ENCODE results near the gene POU2F1. TPM values are rescaled to one million over a fixed set of nuclear protein-coding genes. Genes with fewer than 3 reads are reported as not detected.
A peak's percentile ranks its signal among the peaks of the same experiment; 100 is the strongest.

Gene POU2F1
- total RNA-seq, 5 donors from 2014 or later (not counting 1 experiment from before 2014, with no cell fraction given) = 15.1 to 34.5 (median 22.6) TPM

DNA sequence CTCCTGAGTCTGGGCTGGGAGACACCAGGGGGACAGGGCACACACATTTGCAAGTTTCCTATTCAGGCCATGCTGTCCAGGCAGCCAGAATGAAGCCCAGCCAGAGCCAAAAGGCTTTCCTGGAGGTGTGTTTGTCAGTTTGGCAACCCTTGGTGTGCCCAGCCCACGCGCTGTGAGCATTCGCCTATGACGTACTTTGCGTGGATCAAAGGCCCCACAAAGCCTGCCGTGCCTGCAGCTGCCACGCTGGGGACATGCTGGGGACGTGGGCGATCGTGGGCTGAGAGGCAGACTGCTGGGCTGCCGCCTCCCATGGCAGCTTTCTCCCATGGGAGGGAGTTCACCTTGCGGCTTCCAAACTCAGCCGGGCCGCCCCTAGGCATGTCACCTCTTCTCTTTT lies 240.2 kb downstream of the POU2F1 start:
- Mint-ChIP-seq H3K9me3 (no peaks in the 10 kb centered on the region), H3K27me3 (no peaks in the 10 kb centered on the region), H3K27ac (peak overlapping the region; percentile 85 to 91), H3K36me3 (peaks cover 24% of the 10 kb centered on the region), H3K4me3 (peak overlapping the region in 2 of 3 donors; percentile 39 to 64), H3K4me1 (peaks cover 82 to 90% (median 89%) of the 10 kb centered on the region in 3 donors)
- 22% methylated on average over 14 of the region's 14 CpGs for WGBS (ENCODE audit: insufficient coverage)
- Histone ChIP-seq H3K9me3 (no peaks in the 10 kb centered on the region), H3K27me3 (replicated peaks in 1 of 2; ENCODE audit: control insufficient read depth in 2 of 2, extremely low read depth in 1 of 2, insufficient read depth in 2 of 2, low read length in 1 of 2) (no peaks in the 10 kb centered on the region), H3K4me3 (ENCODE audit: control insufficient read depth in 1 of 2, extremely low read depth in 1 of 2, low read length in 1 of 2) (no peak overlapping the region), H3K27ac (ENCODE audit: low read length) (peak overlapping the region; percentile 72), H3K36me3 (ENCODE audit: control insufficient read depth in 2 of 2, extremely low read depth in 1 of 2, insufficient read depth in 1 of 2, low read length in 1 of 2) (peaks cover 11 to 48% of the 10 kb centered on the region in 2 donors), H3K4me1 (ENCODE audit: control insufficient read depth in 1 of 2, extremely low read depth in 1 of 2, insufficient read depth in 2 of 2, low read length in 2 of 2) (peaks cover 63 to 78% of the 10 kb centered on the region in 2 experiments)
- DNase-seq (peak in 33 of 35 experiments; percentile 40 to 85 (median 74)), ATAC-seq (replicated peaks in 1 of 4) (peak; percentile 45 to 82 (median 56))
- ChIA-PET POLR2A (interaction anchor here in 1 of 2 donors (1.0 kb wide), 1 partner anchor 17 kb away, joined by 3 read pairs; no protein-coding TSS in a partner anchor), CTCF (interaction anchor here (0.5 to 1.7 kb wide), 4 partner anchors 12 to 57 kb away, joined by 3 to 6 read pairs (median 4); partner anchors contain the start of gene CD247 (in 1 of the 2))

GRCh38 chr1:167462341-167462740 lies 241.7 kb downstream of the POU2F1 start:
- Mint-ChIP-seq H3K4me1 (peaks cover 78 to 87% (median 86%) of the 10 kb centered on the region in 3 donors), H3K36me3 (peaks cover 27% of the 10 kb centered on the region), H3K27ac (peak overlapping the region; percentile 86 to 91), H3K4me3 (peak overlapping the region in 1 of 3 donors; percentile 46), H3K9me3 (no peaks in the 10 kb centered on the region), H3K27me3 (no peaks in the 10 kb centered on the region)
- ChIA-PET POLR2A (interaction anchor here in 1 of 2 donors (1.1 kb wide), 1 partner anchor 46 kb away, joined by 3 read pairs; no protein-coding TSS in a partner anchor), CTCF (interaction anchor here in 1 of 2 donors (1.7 kb wide), 1 partner anchor 26 kb away, joined by 3 read pairs; no protein-coding TSS in a partner anchor)
- H3K36me3 ChIP-seq (ENCODE audit: control insufficient read depth in 2 of 2, extremely low read depth in 1 of 2, insufficient read depth in 1 of 2, low read length in 1 of 2) = peaks cover 11 to 61% of the 10 kb centered on the region in 2 donors
- WGBS (ENCODE audit: insufficient coverage) = 75% methylated on average over 4 of the region's 8 CpGs
- H3K27ac ChIP-seq (ENCODE audit: low read length) = peak overlapping the region; percentile 10
- peak in 1 of 35 experiments; percentile 14 for DNase-seq
- no peaks in the 10 kb centered on the region for H3K27me3 ChIP-seq (replicated peaks in 1 of 2; ENCODE audit: control insufficient read depth in 2 of 2, extremely low read depth in 1 of 2, insufficient read depth in 2 of 2, low read length in 1 of 2)
- H3K4me3 ChIP-seq (ENCODE audit: control insufficient read depth in 1 of 2, extremely low read depth in 1 of 2, low read length in 1 of 2) = no peak overlapping the region
- H3K9me3 ChIP-seq = no peaks in the 10 kb centered on the region
- H3K4me1 ChIP-seq (ENCODE audit: control insufficient read depth in 1 of 2, extremely low read depth in 1 of 2, insufficient read depth in 2 of 2, low read length in 2 of 2) = peaks cover 58 to 70% of the 10 kb centered on the region in 2 experiments
- peak in 1 of 4 experiments; percentile 21 for ATAC-seq (replicated peaks in 1 of 4)

DNA sequence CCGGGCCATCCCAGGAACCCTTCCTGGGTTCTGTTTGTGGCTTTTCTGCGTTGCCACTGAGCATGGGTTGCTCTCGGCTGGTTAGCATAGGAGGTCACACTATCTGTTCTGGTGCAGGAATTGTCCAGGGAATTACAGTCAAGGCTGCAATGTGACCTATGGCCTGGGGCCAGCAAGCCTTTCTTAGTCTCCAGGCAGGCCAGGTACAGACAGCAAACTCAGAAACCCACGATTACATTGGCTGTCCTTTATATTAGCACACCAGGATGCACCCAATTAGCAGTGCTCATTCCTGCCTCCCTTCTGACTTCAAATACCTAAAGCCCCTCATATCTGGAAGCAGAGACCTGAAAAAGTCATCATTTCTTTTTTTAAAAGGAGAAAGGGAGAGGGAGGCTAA lies 242.4 kb downstream of the POU2F1 start:
- peak overlapping the region; percentile 86 to 91 for H3K27ac Mint-ChIP-seq
- H3K36me3 Mint-ChIP-seq = peaks cover 24% of the 10 kb centered on the region
- Histone ChIP-seq H3K4me3 (ENCODE audit: control insufficient read depth in 1 of 2, extremely low read depth in 1 of 2, low read length in 1 of 2) (no peak overlapping the region), H3K36me3 (ENCODE audit: control insufficient read depth in 2 of 2, extremely low read depth in 1 of 2, insufficient read depth in 1 of 2, low read length in 1 of 2) (peaks cover 10 to 56% of the 10 kb centered on the region in 2 donors), H3K9me3 (no peaks in the 10 kb centered on the region), H3K27me3 (replicated peaks in 1 of 2; ENCODE audit: control insufficient read depth in 2 of 2, extremely low read depth in 1 of 2, insufficient read depth in 2 of 2, low read length in 1 of 2) (no peaks in the 10 kb centered on the region), H3K27ac (ENCODE audit: low read length) (peak overlapping the region; percentile 17), H3K4me1 (ENCODE audit: control insufficient read depth in 1 of 2, extremely low read depth in 1 of 2, insufficient read depth in 2 of 2, low read length in 2 of 2) (peaks cover 53 to 68% of the 10 kb centered on the region in 2 experiments)
- 65% methylated on average over 4 of the region's 4 CpGs for WGBS (ENCODE audit: insufficient coverage)
- H3K9me3 Mint-ChIP-seq = no peaks in the 10 kb centered on the region
- no peak for ATAC-seq (replicated peaks in 1 of 4)
- POLR2A ChIA-PET = interaction anchor here in 1 of 2 donors (1.1 kb wide), 1 partner anchor 45 kb away, joined by 3 read pairs; no protein-coding TSS in a partner anchor
- peak overlapping the region in 1 of 3 donors; percentile 46 for H3K4me3 Mint-ChIP-seq
- H3K4me1 Mint-ChIP-seq = peaks cover 78 to 87% (median 86%) of the 10 kb centered on the region in 3 donors
- H3K27me3 Mint-ChIP-seq = no peaks in the 10 kb centered on the region
- DNase-seq = peak in 1 of 35 experiments; percentile 5
- CTCF ChIA-PET = no interaction called here

DNA sequence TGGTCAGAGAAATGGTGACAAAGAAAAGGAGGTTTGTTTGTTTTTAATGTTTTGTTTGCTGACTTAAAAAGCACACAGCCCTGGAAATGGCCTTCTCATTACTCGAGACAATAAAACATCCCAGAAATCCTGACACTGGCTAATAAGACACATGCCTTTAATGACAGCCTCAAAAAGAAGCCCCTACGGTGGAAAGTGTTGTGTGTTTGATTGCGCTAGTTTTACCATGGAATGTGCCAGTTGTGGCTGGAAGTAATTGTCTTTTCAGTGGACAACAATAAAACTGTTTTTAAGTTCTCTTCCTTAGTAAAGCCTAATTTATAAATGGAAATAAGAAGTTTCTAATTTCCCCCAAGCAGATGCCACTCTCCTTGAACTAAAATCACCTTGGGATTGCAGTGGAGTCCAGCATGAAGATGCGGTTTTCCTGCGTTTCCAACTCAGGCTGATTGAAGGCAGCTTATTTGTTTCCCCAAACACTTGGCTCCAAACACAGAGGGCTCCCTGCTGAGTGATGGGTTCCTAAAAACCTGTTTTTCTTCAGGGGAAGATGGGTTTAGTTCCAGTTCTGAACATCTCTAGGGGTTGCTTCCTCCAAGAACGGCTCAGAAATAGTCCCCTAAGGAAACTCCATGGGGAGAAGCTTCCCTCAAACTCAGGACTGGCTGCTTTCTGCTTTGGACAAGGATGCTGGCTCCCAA lies 243.3 kb downstream of the POU2F1 start:
- Mint-ChIP-seq H3K36me3 (peaks cover 19% of the 10 kb centered on the region), H3K4me1 (peaks cover 78 to 90% (median 90%) of the 10 kb centered on the region in 3 donors), H3K27ac (peak overlapping the region; percentile 86 to 91), H3K27me3 (no peaks in the 10 kb centered on the region), H3K4me3 (peak overlapping the region in 1 of 3 donors; percentile 57), H3K9me3 (no peaks in the 10 kb centered on the region)
- no peak overlapping the region for H3K4me3 ChIP-seq (ENCODE audit: control insufficient read depth in 1 of 2, extremely low read depth in 1 of 2, low read length in 1 of 2)
- DNase-seq (no peak), ATAC-seq (replicated peaks in 1 of 4) (no peak)
- 88% methylated on average over 2 of the region's 6 CpGs for WGBS (ENCODE audit: insufficient coverage)
- ChIA-PET POLR2A (interaction anchor here (0.5 to 1.3 kb wide), 4 partner anchors 8 to 43 kb away, joined by 3 to 6 read pairs (median 4); no protein-coding TSS in a partner anchor), CTCF (interaction anchor here in 1 of 2 donors (0.7 to 1.2 kb wide), 2 partner anchors 9 to 29 kb away, joined by 3 to 4 read pairs; no protein-coding TSS in a partner anchor)
- peaks cover 6 to 53% of the 10 kb centered on the region in 2 donors for H3K36me3 ChIP-seq (ENCODE audit: control insufficient read depth in 2 of 2, extremely low read depth in 1 of 2, insufficient read depth in 1 of 2, low read length in 1 of 2)
- H3K4me1 ChIP-seq (ENCODE audit: control insufficient read depth in 1 of 2, extremely low read depth in 1 of 2, insufficient read depth in 2 of 2, low read length in 2 of 2) = peaks cover 51 to 68% of the 10 kb centered on the region in 2 experiments
- no peaks in the 10 kb centered on the region for H3K9me3 ChIP-seq
- H3K27me3 ChIP-seq (replicated peaks in 1 of 2; ENCODE audit: control insufficient read depth in 2 of 2, extremely low read depth in 1 of 2, insufficient read depth in 2 of 2, low read length in 1 of 2) = no peaks in the 10 kb centered on the region
- H3K27ac ChIP-seq (ENCODE audit: low read length) = peak overlapping the region; percentile 30

GRCh38 chr1:167465018-167465417 lies 244.3 kb downstream of the POU2F1 start:
- CTCF ChIA-PET = interaction anchor here (0.7 to 0.8 kb wide), 4 partner anchors 15 to 555 kb away, joined by 3 to 5 read pairs (median 4); no protein-coding TSS in a partner anchor
- Mint-ChIP-seq H3K9me3 (no peaks in the 10 kb centered on the region), H3K36me3 (peaks cover 20% of the 10 kb centered on the region), H3K4me1 (peaks cover 88 to 93% (median 91%) of the 10 kb centered on the region in 3 donors), H3K27ac (peak overlapping the region; percentile 86 to 91), H3K4me3 (peak overlapping the region; percentile 1 to 60 (median 57)), H3K27me3 (no peaks in the 10 kb centered on the region)
- H3K27me3 ChIP-seq (replicated peaks in 1 of 2; ENCODE audit: control insufficient read depth in 2 of 2, extremely low read depth in 1 of 2, insufficient read depth in 2 of 2, low read length in 1 of 2) = no peaks in the 10 kb centered on the region
- H3K36me3 ChIP-seq (ENCODE audit: control insufficient read depth in 2 of 2, extremely low read depth in 1 of 2, insufficient read depth in 1 of 2, low read length in 1 of 2) = peaks cover 6 to 56% of the 10 kb centered on the region in 2 donors
- DNase-seq (no peak), ATAC-seq (replicated peaks in 1 of 4) (no peak)
- H3K27ac ChIP-seq (ENCODE audit: low read length) = peak overlapping the region; percentile 30
- H3K4me3 ChIP-seq (ENCODE audit: control insufficient read depth in 1 of 2, extremely low read depth in 1 of 2, low read length in 1 of 2) = no peak overlapping the region
- WGBS (ENCODE audit: insufficient coverage) = no CpG with 5 or more reads among the region's 2 CpGs
- POLR2A ChIA-PET = interaction anchor here (0.7 to 1.3 kb wide), 4 partner anchors 9 to 57 kb away, joined by 3 to 6 read pairs (median 4); no protein-coding TSS in a partner anchor
- no peaks in the 10 kb centered on the region for H3K9me3 ChIP-seq
- H3K4me1 ChIP-seq (ENCODE audit: control insufficient read depth in 1 of 2, extremely low read depth in 1 of 2, insufficient read depth in 2 of 2, low read length in 2 of 2) = peaks cover 50 to 75% of the 10 kb centered on the region in 2 experiments

GRCh38 chr1:167465743-167466142 lies 245.1 kb downstream of the POU2F1 start:
- Mint-ChIP-seq H3K36me3 (peaks cover 20% of the 10 kb centered on the region), H3K4me3 (peak overlapping the region in 2 of 3 donors; percentile 32 to 57), H3K27me3 (no peaks in the 10 kb centered on the region), H3K4me1 (peaks cover 88 to 91% (median 89%) of the 10 kb centered on the region in 3 donors), H3K27ac (peak overlapping the region; percentile 86 to 91), H3K9me3 (no peaks in the 10 kb centered on the region)
- POLR2A ChIA-PET = interaction anchor here in 1 of 2 donors (0.7 to 1.0 kb wide), 2 partner anchors 50 to 56 kb away, joined by 3 to 6 read pairs; no protein-coding TSS in a partner anchor
- Histone ChIP-seq H3K27me3 (replicated peaks in 1 of 2; ENCODE audit: control insufficient read depth in 2 of 2, extremely low read depth in 1 of 2, insufficient read depth in 2 of 2, low read length in 1 of 2) (no peaks in the 10 kb centered on the region), H3K4me1 (ENCODE audit: control insufficient read depth in 1 of 2, extremely low read depth in 1 of 2, insufficient read depth in 2 of 2, low read length in 2 of 2) (peaks cover 52 to 70% of the 10 kb centered on the region in 2 experiments), H3K27ac (ENCODE audit: low read length) (peak overlapping the region; percentile 44), H3K36me3 (ENCODE audit: control insufficient read depth in 2 of 2, extremely low read depth in 1 of 2, insufficient read depth in 1 of 2, low read length in 1 of 2) (peaks cover 6 to 51% of the 10 kb centered on the region in 2 donors), H3K9me3 (no peaks in the 10 kb centered on the region), H3K4me3 (ENCODE audit: control insufficient read depth in 1 of 2, extremely low read depth in 1 of 2, low read length in 1 of 2) (no peak overlapping the region)
- DNase-seq = peak in 1 of 35 experiments; percentile 1
- ATAC-seq (replicated peaks in 1 of 4) = no peak
- 100% methylated on average over 1 of the region's 1 CpG for WGBS (ENCODE audit: insufficient coverage)
- CTCF ChIA-PET = interaction anchor here (0.7 to 1.4 kb wide), 5 partner anchors 12 to 67 kb away, joined by 3 to 8 read pairs (median 3); no protein-coding TSS in a partner anchor

Data from T-cell (primary cell).